Inflammatory macrophage treated with lipopolysaccharide for 4 hours (primary cell): ENCODE measurements around the gene CALML6.
"Not testable (repeated sequence)": the region's sequence is repeated elsewhere in the genome, so short reads cannot be mapped to it uniquely, and the experiment has no call there.

ENCODE experiments used
- DNase-seq: peaks from one replicate; pipeline ENCODE4 v3.0.0-alpha.2; 2020

Gene CALML6

DNA sequence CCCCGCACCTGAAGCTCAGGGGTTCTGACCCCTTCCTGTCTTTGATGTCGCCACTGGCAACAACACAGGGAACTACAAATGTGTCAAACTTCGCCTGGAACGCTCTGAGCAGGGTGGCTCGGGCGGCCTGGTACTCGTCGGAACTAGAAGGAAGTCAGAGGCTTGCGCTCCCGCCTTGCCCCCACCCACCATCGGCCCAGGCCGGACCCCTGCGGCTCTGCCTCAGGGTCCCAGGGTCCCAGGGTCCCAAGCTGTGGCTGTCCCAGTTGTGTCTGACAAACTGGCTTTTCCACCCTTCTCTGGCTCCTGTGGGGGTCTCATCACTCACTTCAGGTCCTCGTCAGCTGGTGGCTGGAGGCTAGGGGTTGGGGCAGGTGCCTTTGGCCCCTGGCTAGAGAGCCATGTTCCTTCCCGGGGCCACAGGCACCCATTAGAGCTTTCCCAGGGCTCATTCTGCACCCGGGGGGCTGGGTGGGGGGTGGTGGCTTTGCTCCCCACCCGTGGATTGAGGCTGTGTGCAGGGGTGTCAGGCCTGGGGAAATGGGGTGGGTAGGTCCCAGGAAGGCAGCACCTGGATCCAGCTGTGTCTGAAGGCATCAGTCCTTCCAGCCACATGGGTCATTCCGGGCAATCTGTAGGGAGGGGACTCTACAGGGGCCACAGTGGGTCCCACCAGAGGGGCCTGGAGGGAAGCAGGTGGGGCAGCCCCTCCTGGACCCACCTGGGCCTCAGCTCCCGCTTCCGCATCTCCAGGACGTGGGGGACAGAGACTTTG is 12.0 kb downstream of the CALML6 start:
- no peak for DNase-seq

DNA sequence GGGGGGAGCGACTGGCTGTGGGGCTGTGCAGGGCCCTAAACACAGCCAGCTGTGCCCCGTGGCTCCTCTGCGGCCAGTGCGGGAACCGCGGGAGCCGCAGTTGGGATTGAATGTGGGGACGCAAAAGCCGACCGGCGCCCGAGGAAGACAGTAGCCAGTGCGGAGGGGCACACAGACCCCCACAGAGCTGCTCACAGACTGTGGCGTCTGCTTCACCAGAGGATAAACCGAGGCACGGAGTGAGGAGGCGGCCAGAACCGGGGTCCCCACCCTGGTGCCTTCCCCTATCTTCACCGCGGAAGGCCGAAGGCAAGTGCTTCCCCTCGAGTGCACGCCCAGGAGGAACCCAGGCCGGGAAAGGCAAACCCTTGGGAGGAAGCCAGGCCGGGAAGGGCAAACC is 12.7 kb downstream of the CALML6 start:
- DNase-seq, result no peak

DNA sequence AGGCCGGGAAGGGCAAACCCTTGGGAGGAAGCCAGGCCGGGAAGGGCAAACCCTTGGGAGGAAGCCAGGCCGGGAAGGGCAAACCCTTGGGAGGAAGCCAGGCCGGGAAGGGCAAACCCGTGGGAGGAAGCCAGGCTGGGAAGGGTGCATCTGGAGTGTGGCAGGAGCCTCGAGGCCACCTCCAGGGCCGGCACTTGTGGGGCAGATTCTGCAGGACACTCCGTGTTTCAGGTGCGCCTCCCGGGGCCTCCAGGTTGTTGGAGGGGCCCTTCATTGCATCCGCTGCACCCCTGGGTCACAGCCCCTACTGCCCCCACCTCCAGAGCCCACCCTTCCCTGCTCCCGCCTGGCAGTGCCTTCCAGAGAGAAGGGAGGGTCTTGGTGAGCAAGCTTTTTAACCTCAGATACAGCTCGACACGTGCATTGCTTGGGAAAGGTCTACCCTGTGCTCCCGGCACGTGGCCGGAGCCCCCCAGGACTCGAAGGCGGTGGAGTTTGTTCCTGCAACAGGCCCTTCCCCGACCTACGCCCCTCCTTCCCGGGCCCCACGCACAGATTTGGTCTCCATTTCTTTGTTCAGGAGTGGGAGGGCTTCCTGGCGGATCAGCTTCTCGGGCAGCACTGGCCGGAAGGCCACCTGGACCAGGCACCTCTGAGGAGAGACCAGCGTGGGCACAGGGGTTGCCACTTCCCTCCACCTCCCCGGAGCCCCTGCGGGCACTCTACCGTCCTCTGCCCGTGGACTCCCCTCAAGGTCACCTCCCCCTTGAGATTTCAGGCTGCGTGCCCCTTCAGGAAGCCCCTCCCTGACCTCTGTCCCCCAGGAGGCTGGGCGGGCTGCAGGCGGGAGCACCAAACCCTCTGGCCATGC is 13.4 kb downstream of the CALML6 start:
- DNase-seq, result no peak

DNA sequence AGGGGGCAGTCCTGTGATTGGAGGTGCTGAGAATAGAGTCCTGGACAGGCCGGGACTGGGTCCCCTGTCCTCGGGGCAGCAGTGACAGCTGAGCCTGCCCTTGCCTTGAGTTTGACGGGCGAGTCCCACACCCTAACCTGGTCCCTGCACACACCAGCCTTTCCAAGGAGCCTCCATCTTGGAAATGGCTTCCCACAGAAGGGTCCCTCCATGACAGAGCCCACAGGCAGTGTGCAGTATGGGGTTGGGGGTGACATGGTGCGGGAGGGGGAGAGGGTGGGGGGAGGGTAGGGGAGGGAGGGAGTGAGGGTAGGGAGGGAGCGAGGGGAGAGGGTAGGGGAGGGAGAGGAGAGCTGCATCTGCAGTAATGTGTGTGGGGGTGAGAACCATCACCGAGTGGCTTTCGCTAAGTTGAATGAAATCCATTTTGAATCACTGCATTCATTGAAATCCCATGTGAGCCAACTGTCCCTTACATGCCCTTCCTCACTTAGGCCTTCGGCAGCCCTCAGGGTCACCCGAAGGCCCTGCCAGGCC is 14.1 kb downstream of the CALML6 start:
- DNase-seq, result no peak

DNA sequence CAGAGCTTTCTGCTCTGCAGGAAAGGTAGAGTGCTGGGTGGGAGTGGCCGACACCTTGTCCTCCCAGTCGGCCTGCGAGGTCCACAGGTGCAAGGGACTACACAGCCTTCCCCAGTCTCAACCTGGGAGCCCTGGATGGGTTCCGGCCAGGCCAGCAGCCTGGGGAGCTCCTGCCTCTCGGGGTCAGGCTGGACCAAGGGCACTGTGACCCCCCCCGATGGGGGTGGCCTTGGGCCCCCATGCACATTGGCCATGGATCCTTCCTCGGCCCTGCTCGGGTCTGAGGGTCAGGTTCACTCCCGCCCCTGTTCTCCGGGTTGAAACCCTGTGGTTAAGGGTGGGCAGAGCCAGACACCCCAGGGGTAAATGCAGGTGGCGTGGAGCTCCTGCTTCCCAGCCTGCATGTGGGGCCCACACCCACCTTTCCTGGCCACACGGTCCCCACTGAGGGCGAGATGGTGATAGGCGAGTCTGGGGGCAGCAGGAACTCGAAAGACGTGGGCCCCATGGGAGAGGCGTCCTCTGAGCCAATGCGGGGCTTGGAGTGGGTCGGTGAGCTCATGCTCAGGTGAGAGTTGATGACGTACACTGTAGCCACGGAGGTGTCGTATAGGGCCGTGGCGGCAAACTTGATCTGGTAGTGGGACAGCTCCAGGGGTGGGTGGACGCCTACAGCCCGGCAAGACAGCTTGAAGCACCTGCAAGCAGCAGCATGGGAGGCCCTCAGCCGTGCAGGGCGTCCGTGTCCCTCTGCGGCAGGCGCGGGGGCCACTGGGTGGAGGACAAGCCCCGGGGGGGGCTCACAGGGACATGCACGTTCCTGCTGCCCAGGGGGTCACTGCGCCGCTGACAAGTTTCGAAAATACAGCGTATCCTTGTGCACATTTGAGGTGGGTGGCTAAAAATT is 14.8 kb downstream of the CALML6 start:
- DNase-seq, result no peak

DNA sequence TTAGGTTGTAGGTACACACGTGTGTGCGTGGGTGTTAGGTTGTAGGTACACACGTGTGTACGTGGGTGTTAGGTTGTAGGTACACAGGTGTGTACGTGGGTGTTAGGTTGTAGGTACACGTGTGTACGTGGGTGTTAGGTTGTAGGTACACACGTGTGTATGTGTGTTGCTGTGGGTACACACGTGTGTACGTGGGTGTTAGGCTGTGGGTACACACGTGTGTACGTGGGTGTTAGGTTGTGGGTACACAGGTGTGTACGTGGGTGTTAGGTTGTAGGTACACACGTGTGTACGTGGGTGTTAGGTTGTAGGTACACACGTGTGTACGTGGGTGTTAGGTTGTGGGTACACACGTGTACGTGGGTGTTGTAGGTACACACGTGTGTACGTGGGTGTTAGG is 19.8 kb downstream of the CALML6 start:
- DNase-seq, result not testable (repeated sequence)

DNA sequence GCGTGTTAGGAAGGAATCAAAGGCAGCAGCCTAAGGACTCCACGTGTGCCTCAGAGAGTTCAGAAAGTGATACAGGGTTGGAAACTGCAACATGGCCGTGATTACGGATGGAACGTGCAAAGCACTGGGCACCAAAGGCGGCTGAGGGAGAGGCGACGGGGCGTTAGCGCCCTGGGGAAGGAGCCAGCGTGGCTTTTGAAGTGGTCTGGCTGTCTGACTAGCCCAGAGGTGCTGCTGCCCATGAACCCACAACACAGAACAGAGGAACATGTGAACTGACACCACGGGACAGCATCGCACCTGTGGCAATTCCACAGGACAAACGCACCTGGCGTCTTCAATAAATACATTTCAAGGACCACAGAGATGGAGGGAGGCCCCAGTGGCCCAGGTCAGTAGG is 22.0 kb downstream of the CALML6 start:
- DNase-seq, result no peak

DNA sequence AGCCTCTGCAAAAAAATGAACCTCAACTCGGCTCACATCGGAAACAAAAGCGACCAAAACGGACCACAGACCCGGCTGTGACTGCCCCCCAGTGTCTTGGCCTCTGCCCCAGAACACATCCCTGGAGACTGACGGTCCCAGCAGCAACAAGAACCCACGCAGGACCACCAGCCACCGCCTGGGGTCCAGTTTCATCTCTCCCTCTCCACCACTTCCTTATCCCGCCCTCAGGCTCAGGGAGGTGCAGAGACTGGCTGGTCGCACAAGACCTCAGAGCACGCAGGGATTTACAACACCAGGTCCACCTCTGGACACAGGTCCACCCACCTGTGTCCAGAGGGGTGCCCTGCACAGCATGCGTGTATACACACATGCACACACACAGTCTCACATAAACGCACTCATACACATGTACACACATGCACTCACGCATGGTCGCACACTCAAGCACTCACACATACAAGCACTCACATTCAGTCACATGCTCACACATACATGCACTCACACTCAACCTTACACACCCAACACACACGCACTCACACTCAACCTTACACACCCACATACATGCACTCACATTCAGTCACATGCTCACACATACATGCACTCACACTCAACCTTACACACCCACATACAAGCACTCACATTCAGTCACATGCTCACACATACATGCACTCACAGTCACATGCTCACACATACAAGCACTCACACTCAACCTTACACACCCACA is 22.7 kb downstream of the CALML6 start:
- no peak for DNase-seq

DNA sequence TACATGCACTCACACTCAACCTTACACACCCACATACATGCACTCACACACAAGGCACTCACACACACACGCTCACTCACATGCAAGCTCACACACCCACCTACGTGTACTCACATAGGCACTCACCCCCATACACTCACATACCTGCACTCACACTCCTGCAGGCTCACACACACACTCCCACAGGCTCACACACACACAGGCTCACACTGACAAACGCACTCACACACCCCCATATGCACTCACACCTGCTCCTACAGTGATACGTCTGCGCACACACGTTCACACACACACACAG is 23.2 kb downstream of the CALML6 start:
- DNase-seq, result no peak

DNA sequence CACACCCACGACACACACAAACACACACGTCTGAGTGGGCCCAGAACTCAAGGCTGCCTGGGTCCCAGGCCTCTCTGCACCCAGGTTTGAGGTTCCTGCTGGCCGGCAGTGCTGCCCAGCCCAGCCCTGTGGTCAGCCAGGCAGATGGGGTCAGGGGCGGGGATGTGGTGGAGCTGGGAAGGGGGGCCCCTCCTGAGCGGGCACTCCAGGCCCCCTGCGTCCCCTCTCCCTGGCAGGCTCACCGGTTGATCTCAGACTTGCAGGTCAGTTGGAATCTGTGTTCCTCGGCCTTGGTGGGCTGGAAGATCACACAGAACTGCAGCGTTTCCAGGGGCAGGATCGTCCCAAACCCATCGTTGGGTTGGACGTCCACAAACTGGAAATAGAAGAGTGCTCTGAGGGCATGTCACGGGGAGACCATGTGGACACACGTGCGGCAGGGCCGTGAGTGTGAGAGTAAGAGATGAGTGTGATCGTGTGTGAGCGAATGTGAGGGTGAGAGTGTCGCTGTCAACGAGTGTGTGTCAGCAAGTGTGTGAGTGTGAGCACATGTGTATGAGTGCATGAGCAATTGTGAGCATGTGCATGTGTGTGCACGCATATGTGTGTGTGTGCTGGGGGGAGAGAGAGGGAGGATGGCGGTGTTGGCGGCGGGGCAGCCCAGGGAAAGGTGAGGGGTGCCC is 23.7 kb downstream of the CALML6 start:
- DNase-seq, result no peak

DNA sequence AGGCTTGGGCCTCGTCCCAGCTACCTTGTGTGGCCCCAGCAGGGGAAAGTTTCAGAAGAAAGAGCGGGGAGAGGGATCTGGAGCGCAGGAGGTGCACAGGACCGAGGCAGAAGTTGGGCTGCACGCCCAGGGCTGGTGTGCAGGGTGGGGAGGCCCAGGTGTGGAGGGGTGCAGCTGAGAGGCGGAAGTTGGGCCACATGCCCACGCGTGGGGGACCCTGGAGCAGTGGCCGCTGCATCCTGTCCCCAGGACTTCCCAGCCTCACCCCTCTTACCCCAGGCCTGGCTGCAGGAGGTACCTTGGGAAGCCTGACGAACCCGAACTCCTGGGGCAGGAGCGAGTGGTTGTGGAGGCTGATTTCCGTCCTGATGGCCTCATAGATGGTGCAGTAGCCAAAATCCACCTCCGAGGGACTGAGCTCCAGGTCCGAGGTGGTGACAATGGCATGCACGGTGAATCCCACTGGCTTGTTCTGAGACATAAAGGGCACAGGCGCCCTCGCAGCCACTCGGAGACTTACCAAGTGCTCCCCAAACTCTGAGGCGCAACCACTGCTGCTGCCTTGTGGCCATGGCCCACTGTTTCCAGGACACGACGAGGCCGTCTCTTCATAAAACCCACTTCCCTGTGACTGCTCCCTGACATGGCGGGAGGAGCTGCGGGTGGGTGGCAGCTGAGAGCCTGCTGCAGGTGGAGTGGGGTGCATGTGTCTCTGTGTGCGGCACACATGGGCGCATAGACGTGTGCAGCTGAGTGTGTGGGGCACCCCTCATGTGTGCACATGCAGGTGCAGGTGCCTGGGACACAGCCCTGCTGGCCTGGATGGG is 24.4 kb downstream of the CALML6 start:
- DNase-seq, result no peak

DNA sequence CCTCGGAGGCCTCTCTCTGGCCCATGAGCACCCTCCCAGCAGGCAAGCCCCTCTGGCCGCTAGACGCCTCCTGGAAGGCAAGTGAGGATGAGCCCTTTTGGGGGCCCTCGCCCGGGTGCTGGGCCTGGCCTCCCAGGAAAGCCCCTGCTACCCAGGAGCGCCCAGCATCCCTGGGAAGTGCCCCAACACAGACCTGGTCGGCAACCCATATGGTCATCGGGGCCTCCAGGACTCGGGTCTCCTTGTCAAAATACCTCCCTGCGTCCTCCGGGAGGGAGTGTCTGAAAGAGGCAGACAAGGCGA is 25.0 kb downstream of the CALML6 start:
- no peak for DNase-seq

DNA sequence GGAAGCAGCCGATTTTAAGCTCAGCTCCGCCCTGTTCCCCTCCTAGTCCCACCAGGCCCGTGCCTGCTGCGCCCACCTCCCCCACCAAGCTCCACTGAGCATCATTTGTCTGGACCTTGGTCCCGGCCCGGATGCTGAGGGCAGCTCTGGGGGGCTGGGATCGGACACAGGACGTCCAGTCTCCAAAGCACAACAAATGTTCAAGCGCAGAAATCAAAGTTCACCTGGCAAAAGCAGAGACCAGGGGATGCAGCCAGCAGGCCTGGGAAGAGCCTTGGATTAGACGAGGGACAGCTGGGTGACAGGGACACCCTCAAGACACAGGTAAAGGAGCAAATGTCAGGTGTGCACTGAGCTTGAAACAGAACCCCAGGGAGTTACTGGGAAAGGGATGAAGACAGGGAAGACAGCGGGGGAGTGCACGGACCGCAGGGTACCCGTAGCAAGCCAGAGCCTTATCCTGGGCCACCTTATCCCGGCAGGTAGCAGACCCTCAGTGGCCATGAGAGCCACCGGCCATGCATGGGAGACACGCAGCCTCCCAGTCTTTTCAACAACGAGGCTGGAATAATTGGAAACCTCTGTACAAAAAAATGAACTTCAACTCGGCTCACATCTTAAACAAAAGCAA is 26.3 kb downstream of the CALML6 start:
- no peak for DNase-seq

DNA sequence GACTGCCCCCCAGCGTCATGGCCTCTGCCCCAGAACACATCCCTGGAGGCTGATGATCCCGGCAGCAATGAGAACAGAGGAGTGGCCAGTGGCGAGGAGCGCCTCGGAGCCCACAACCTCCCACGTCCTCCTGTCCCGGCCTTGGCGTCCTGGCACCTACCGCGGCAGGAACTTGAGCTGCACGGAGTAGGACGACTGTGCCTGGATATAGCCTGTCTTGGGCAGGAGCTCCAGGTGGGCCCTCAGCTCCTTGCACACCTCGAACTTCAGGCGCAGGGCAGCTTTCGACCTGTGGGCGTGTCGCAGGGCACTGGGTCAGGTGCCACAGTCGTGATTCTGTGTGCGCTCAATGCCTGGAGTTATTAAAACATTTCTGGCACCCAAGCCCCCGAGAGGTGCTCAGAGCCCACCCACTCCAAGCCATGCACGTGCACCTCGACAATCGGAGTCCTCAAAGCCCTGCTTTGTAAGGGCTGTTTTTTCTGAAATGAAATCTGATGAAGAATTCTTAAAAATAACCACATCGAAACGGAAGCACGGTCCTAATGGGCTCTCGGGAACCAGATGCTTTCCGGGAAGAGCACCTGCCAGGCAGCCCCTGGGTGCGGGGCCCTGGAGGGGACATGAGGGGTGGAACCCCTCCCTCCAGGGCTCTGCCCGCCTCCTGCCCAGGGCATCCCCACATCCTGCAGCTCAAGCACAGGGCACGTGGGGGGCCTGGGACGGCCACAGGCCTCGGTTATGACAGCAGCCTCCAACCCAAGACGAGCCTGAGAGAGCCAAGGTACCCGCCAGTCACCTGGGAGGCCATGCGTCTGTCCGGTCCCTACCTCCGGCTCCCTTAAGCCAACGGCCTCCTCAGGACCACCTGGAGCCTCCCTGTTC is 27.1 kb downstream of the CALML6 start:
- no peak for DNase-seq

DNA sequence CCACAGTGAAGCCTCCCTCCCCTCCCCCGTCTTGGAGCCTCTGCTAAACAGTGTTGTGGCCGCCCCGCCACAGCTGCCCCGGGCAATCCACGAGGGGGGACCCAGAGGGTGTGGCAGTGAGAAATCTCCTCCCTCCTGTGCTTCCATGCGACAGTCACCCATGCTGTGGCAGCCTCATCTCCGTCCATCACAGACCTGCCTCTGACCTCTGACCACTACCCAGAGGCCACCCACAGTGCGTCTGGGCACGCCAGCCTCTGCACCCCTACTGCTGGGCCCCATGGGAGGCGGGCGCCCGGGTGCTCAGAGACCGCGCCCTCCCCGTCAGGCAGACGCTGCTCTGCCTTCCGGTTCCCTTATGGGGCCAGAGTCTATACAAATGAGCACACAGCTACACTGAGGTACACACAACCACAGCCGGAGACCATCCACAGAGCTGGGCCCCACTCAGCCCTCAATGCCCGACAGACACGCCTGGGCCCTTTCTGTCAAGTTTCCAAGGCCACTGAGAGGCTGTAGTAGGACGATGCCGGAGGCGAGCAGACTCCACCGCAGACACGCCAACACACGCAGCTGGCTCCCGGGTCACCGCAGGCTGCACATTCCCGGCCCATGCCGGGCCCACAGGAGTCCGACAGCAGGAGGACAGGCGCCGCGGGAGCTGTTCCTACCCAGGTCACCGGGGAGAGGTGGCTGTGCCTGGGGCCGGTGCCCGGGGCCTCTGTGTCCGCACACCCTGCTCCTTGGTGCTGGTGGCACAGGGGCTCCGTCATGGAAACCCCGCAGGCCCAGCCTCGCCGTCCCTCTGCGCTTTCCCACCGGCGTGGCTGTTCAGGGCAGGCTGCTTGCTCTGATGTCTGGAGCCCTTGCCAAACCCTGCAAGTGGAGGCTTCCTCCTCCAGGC is 27.9 kb downstream of the CALML6 start:
- no peak for DNase-seq

DNA sequence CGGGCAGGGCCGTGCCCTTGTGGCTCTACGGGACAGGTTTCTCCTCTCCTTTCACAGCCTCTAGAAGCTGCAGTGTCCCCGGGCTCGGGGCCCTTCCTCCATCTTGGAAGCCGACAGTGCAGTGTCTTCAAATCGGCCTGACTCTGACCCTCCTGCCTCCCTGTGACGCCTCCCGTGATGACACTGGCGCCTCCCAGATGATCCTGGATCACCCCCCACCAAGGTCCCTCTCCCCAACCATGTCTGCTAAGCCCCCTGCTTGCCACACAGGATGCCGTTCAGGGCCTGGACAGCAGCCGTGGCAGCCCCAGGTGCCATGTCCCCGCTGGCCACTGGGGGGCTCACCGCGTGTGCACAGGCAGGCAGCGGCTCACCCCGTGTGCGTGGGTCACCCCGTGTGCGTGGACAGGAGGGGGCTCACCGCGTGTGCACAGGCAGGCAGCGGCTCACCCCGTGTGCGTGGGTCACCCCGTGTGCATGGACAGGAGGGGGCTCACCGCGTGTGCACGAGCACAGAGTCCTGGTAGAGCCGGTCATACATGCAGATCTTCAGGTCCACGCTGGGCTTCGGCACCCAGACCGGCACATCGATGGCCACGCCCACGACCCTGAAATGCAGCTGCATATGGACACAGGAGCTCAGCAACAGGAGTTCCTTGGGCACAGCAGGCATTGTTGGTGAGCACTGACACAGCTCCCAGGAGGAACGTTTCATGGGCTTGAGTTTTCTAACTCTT is 28.9 kb downstream of the CALML6 start:
- DNase-seq, result peak; percentile 34

DNA sequence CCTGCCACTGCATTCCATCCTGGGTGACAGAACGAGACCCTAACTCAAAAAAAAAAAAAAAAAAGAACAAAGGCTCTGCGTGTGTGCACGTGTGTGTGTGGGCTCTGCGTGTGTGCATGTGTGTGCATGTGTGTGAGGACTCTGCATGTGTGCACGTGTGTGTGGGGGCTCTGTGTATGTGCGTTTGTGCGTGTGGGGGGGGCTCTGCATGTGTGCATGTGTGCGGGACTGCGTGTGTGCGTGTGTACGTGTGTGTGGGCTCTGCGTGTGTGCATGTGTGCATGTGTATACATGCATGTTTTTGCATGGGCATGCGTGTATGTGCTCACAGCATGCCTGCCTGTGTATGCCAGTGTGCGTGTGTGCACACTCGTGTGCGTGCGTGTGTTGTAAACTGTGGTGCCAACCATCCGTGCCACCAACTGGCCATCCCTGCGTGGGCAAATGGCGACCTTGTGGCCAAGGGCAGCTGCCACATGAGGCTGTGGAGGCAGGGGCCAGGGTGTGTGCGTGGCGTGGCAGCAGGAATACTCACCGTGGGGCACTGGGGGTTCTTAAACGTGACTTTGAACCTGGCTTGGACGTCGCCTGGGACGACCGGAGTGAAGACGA is 30.8 kb downstream of the CALML6 start:
- no peak for DNase-seq
